Neural progenitor cell (in vitro differentiated cells): ENCODE measurements around the gene CBX1. TPM values are rescaled to one million over a fixed set of nuclear protein-coding genes. Genes with fewer than 3 reads are reported as not detected.

Source experiments
- DNase-seq: peaks from one replicate; pipeline ENCODE4 v3.0.0-alpha.2; 2016; ENCODE audit warnings: low spot score
- H2AFZ ChIP-seq: fragments of 200-600 bp; sonication (generic); replicated peaks from 2 replicates; pipeline ENCODE4 v1.6.1; 2016; ENCODE audit warnings: antibody characterized with exemption
- H3F3A ChIP-seq: fragments of 200-600 bp; sonication (generic); 2 replicates; pipeline ENCODE4 v1.6.1; 2016; ENCODE audit warnings: antibody characterized with exemption, low read depth
- H3K27ac ChIP-seq: fragments of 200-600 bp; sonication (generic); 2 replicates; pipeline ENCODE4 v1.5.1; 2016; ENCODE audit warnings: mild to moderate bottlenecking
- H3K27me3 ChIP-seq: fragments of 200-600 bp; sonication (generic); 2 replicates; pipeline ENCODE4 v1.6.1; 2016; ENCODE audit warnings: mild to moderate bottlenecking, moderate library complexity
- H3K36me3 ChIP-seq: fragments of 200-600 bp; sonication (generic); 2 replicates; pipeline ENCODE4 v1.5.1; 2016
- H3K4me1 ChIP-seq: fragments of 200-600 bp; sonication (generic); 2 replicates; pipeline ENCODE4 v1.6.1; 2016; ENCODE audit warnings: mixed run types
- H3K4me2 ChIP-seq: fragments of 200-600 bp; sonication (generic); 2 replicates; pipeline ENCODE4 v1.6.1; 2016
- H3K4me3 ChIP-seq: fragments of 200-600 bp; sonication (generic); 2 replicates; pipeline ENCODE4 v1.5.1; 2016
- H3K79me2 ChIP-seq: fragments of 200-600 bp; sonication (generic); 2 replicates; pipeline ENCODE4 v1.6.1; 2016; ENCODE audit warnings: low read depth
- H3K9ac ChIP-seq: fragments of 200-600 bp; sonication (generic); 2 replicates; pipeline ENCODE4 v1.6.1; 2016
- H3K9me3 ChIP-seq: fragments of 200-600 bp; sonication (generic); 2 replicates; pipeline ENCODE4 v1.5.1; 2016; ENCODE audit warnings: low read depth
- H4K20me1 ChIP-seq: fragments of 200-600 bp; sonication (generic); 2 replicates; pipeline ENCODE4 v1.6.1; 2016; ENCODE audit warnings: low read depth
- H3K27ac Mint-ChIP-seq: 3 replicates; pipeline ENCODE4 v1.8.0; 2021; ENCODE audit warnings: mixed read lengths
- H3K27me3 Mint-ChIP-seq: 2 replicates; pipeline ENCODE4 v1.8.0; 2022; ENCODE audit warnings: low read depth, mild to moderate bottlenecking, inconsistent platforms, moderate library complexity, mixed read lengths; ENCODE audit not compliant: insufficient read depth
- H3K36me3 Mint-ChIP-seq: 3 replicates; pipeline ENCODE4 v1.8.0; 2021; ENCODE audit warnings: mixed read lengths
- H3K4me1 Mint-ChIP-seq: 3 replicates; pipeline ENCODE4 v1.8.0; 2021; ENCODE audit warnings: mixed read lengths
- H3K4me3 Mint-ChIP-seq: 3 replicates; pipeline ENCODE4 v1.8.0; 2021; ENCODE audit warnings: mild to moderate bottlenecking, moderate library complexity, mixed read lengths
- H3K9me3 Mint-ChIP-seq: 3 replicates; pipeline ENCODE4 v1.8.0; 2020; ENCODE audit warnings: mixed read lengths
- CTCF ChIP-seq: fragments of 200-600 bp; sonication (generic); IDR thresholded peaks from 2 replicates; pipeline ENCODE4 v1.5.1; 2017; ENCODE audit warnings: antibody characterized with exemption, mild to moderate bottlenecking
- EZH2 ChIP-seq: fragments of 200-600 bp; sonication (generic); IDR thresholded peaks from 2 replicates; pipeline ENCODE4 v1.6.1; 2017; ENCODE audit warnings: antibody characterized with exemption, mild to moderate bottlenecking, moderate library complexity
- EZH2phosphoT487 ChIP-seq: fragments of 200-600 bp; sonication (generic); IDR thresholded peaks from 2 replicates; pipeline ENCODE4 v1.6.1; 2017; ENCODE audit warnings: antibody characterized with exemption
- total RNA-seq: library from RNA; depleted of rRNA; stranded (reverse); fragments of >200 nt; gene quantifications from 2 replicates; pipeline ENCODE4 v1.2.3, GENCODE V29; 2015; ENCODE audit warnings: low replicate concordance

Gene CBX1
- total RNA-seq, 1 donor from 2014 or later = 208 TPM

- peaks cover 39% of the 10 kb centered on the region for H3K4me1 Mint-ChIP-seq
Measured at GRCh38 chr17:48144231-48144630, 43.0 kb upstream of the CBX1 start.

GRCh38 chr17:48143629-48144028 lies 42.4 kb upstream of the CBX1 start:
- Histone ChIP-seq H4K20me1 (no peaks in the 10 kb centered on the region), H3K36me3 (no peaks in the 10 kb centered on the region), H3K4me3 (no peak overlapping the region), H3F3A (peaks cover 6% of the 10 kb centered on the region), H3K4me1 (peaks cover 5% of the 10 kb centered on the region), H3K27ac (no peak overlapping the region), H3K27me3 (peaks cover 39% of the 10 kb centered on the region), H3K79me2 (no peaks in the 10 kb centered on the region), H3K4me2 (no peak overlapping the region), H2AFZ (no peak overlapping the region), H3K9ac (no peak overlapping the region), H3K9me3 (no peaks in the 10 kb centered on the region)
- H3K9me3 Mint-ChIP-seq = no peaks in the 10 kb centered on the region
- H3K4me1 Mint-ChIP-seq = peaks cover 34% of the 10 kb centered on the region
- no peak for DNase-seq
- H3K4me3 Mint-ChIP-seq = no peak overlapping the region
- peaks cover 17% of the 10 kb centered on the region for H3K27me3 Mint-ChIP-seq
- H3K27ac Mint-ChIP-seq = no peak overlapping the region
- TF ChIP-seq EZH2phosphoT487 = no peak
- no peak for TF ChIP-seq EZH2
- no peak for TF ChIP-seq CTCF
- no peaks in the 10 kb centered on the region for H3K36me3 Mint-ChIP-seq

More at GRCh38 chr17:48144231-48144630, 43.0 kb upstream of the CBX1 start:
- H3K27me3 Mint-ChIP-seq = peaks cover 17% of the 10 kb centered on the region
- no peaks in the 10 kb centered on the region for H3K36me3 ChIP-seq
- no peaks in the 10 kb centered on the region for H4K20me1 ChIP-seq
- no peak overlapping the region for H3K4me2 ChIP-seq
- H3K27me3 ChIP-seq = peaks cover 45% of the 10 kb centered on the region
- H3K36me3 Mint-ChIP-seq = no peaks in the 10 kb centered on the region
- H3K4me3 Mint-ChIP-seq = no peak overlapping the region
- no peaks in the 10 kb centered on the region for H3K9me3 Mint-ChIP-seq
- H3K79me2 ChIP-seq = no peaks in the 10 kb centered on the region
- no peak overlapping the region for H3K27ac ChIP-seq
- no peak for DNase-seq
- no peaks in the 10 kb centered on the region for H3K9me3 ChIP-seq
- H3K27ac Mint-ChIP-seq = no peak overlapping the region
- no peak overlapping the region for H3K9ac ChIP-seq
- no peak for TF ChIP-seq CTCF
- no peak for TF ChIP-seq EZH2phosphoT487
- no peak for TF ChIP-seq EZH2
- H2AFZ ChIP-seq = no peak overlapping the region
- H3F3A ChIP-seq = peaks cover 8% of the 10 kb centered on the region
- H3K4me3 ChIP-seq = no peak overlapping the region
- peaks cover 7% of the 10 kb centered on the region for H3K4me1 ChIP-seq

- H3F3A ChIP-seq = no peaks in the 10 kb centered on the region
- H3K4me1 ChIP-seq = no peaks in the 10 kb centered on the region
- no peaks in the 10 kb centered on the region for H3K36me3 Mint-ChIP-seq
- peaks cover 14% of the 10 kb centered on the region for H3K4me1 Mint-ChIP-seq
- peaks cover 2% of the 10 kb centered on the region for H3K27me3 Mint-ChIP-seq
- H3K4me3 Mint-ChIP-seq = no peak overlapping the region
- no peak overlapping the region for H2AFZ ChIP-seq
- H3K79me2 ChIP-seq = no peaks in the 10 kb centered on the region
- no peak for DNase-seq
- H3K4me2 ChIP-seq = no peak overlapping the region
- no peak overlapping the region for H3K4me3 ChIP-seq
- no peak overlapping the region for H3K9ac ChIP-seq
- H3K9me3 Mint-ChIP-seq = no peaks in the 10 kb centered on the region
- H4K20me1 ChIP-seq = no peaks in the 10 kb centered on the region
- H3K27ac ChIP-seq = no peak overlapping the region
- H3K9me3 ChIP-seq = no peaks in the 10 kb centered on the region
- H3K36me3 ChIP-seq = no peaks in the 10 kb centered on the region
- TF ChIP-seq CTCF = no peak
- TF ChIP-seq EZH2 = no peak
- TF ChIP-seq EZH2phosphoT487 = no peak
- H3K27me3 ChIP-seq = peaks cover 25% of the 10 kb centered on the region
- H3K27ac Mint-ChIP-seq = no peak overlapping the region
Measured at GRCh38 chr17:48139944-48140343, 38.7 kb upstream of the CBX1 start.
